HG02981 (cell line): ENCODE data around the gene EMX2.

Experiments used
- ATAC-seq: cut with Tn5 transposase; IDR thresholded peaks from one replicate; pipeline ENCODE4 v1.9.1; 2021; ENCODE audit warnings: mild to moderate bottlenecking, moderate library complexity; ENCODE audit not compliant: unreplicated experiment

EMX2 gene

GRCh38 chr10:117531371-117532002 lies 11.1 kb upstream of the EMX2 start:
- no peak for ATAC-seq

GRCh38 chr10:117532003-117532385 lies 10.6 kb upstream of the EMX2 start:
- ATAC-seq, result no peak

- ATAC-seq, result no peak
These were observed 10.0 kb upstream of the EMX2 start for GRCh38 chr10:117532451-117533107.

GRCh38 chr10:117533507-117534281 lies 8.9 kb upstream of the EMX2 start:
- ATAC-seq, result no peak

GRCh38 chr10:117534321-117535297 lies 7.9 kb upstream of the EMX2 start:
- no peak for ATAC-seq

- ATAC-seq, result no peak
These were observed 7.1 kb upstream of the EMX2 start for GRCh38 chr10:117535298-117536071.

GRCh38 chr10:117536072-117536865 lies 6.3 kb upstream of the EMX2 start:
- ATAC-seq, result no peak

GRCh38 chr10:117536866-117537435 lies 5.6 kb upstream of the EMX2 start:
- no peak for ATAC-seq

- no peak for ATAC-seq
These were observed 5.1 kb upstream of the EMX2 start for GRCh38 chr10:117537436-117537903.

GRCh38 chr10:117537904-117538524 lies 4.5 kb upstream of the EMX2 start:
- ATAC-seq, result no peak

- ATAC-seq, result no peak
These were observed 3.2 kb upstream of the EMX2 start for GRCh38 chr10:117539361-117539773.

GRCh38 chr10:117539903-117540639 lies 2.5 kb upstream of the EMX2 start:
- ATAC-seq, result no peak

- no peak for ATAC-seq
These were observed 1.7 kb upstream of the EMX2 start for GRCh38 chr10:117540640-117541404.

- no peak for ATAC-seq
These were observed 1.1 kb upstream of the EMX2 start for GRCh38 chr10:117541405-117541908.

GRCh38 chr10:117541909-117542705 lies 439 bp upstream of the EMX2 start:
- no peak for ATAC-seq
